SK-N-SH (cell line): ENCODE results near the gene LMBR1. TPM values are rescaled to one million over a fixed set of nuclear protein-coding genes. Genes with fewer than 3 reads are reported as not detected.

Experiments used
- CTCF ChIA-PET: fragments of 300-600, 350-600 bp; formaldehyde crosslinking; extraction: SDS; loops from one replicate; lab custom pipeline; 2021; lab: Yijun Ruan, JAX
- POLR2A ChIA-PET: fragments of 350-600 bp; sonication (Branson Sonifier 250); formaldehyde crosslinking; extraction: SDS; loops from one replicate; lab custom pipeline; 2020; ENCODE audit warnings: antibody characterized with exemption, inconsistent platforms; lab: Yijun Ruan, JAX
- DNase-seq: peaks from one replicate; pipeline ENCODE4 v3.0.0; 2012
- H2AFZ ChIP-seq: fragments of 200-600 bp; sonication (generic); 2 replicates; pipeline ENCODE4 v1.8.1; 2016; ENCODE audit warnings: antibody characterized with exemption, mild to moderate bottlenecking, low read depth
- H3F3A ChIP-seq: fragments of 200-600 bp; sonication (generic); replicated peaks from 2 replicates; pipeline ENCODE3; 2016; ENCODE audit warnings: antibody characterized with exemption, mild to moderate bottlenecking; ENCODE audit not compliant: insufficient read depth
- H3K27ac ChIP-seq, 2 experiments: fragments of 200-500 bp in 1 of 2; fragments of 200-600 bp in 1 of 2; sonication (Bioruptor generic) in 1 of 2; sonication (generic), shearing (Covaris generic) in 1 of 2; 2 replicates each; pipeline versions ENCODE4 v1.5.1 to v1.6.1; 2014 to 2016; ENCODE audit warnings: low read depth in 2 of 2, inconsistent platforms in 1 of 2, low read length in 1 of 2, mild to moderate bottlenecking in 1 of 2, mixed read lengths in 1 of 2
- H3K27me3 ChIP-seq: fragments of 200-600 bp; sonication (generic), shearing (Covaris generic); 2 replicates; pipeline ENCODE4 v1.6.1; 2016; ENCODE audit warnings: mixed run types; ENCODE audit not compliant: insufficient read depth
- H3K36me3 ChIP-seq, 2 experiments: fragments of 200-500 bp in 1 of 2; fragments of 200-600 bp in 1 of 2; sonication (Bioruptor generic) in 1 of 2; sonication (generic) in 1 of 2; replicated peaks in 1 of 2; 2 replicates each; pipeline versions ENCODE3 to v1.5.1; 2014 to 2016; ENCODE audit warnings: low read length in 1 of 2, mild to moderate bottlenecking in 1 of 2; ENCODE audit not compliant: insufficient read depth in 2 of 2, control insufficient read depth in 1 of 2
- H3K4me1 ChIP-seq, 2 experiments: fragments of 200-500 bp in 1 of 2; fragments of 200-600 bp in 1 of 2; sonication (Bioruptor generic) in 1 of 2; sonication (generic), shearing (Covaris generic) in 1 of 2; 2 replicates each; pipeline versions ENCODE4 v1.5.1 to v1.6.1; 2014 to 2016; ENCODE audit warnings: low read depth in 1 of 2, low read length in 1 of 2, mixed run types in 1 of 2; ENCODE audit not compliant: insufficient read depth in 2 of 2, control insufficient read depth in 1 of 2
- H3K4me2 ChIP-seq: fragments of 200-600 bp; sonication (generic), shearing (Covaris generic); 2 replicates; pipeline ENCODE4 v1.6.1; 2017; ENCODE audit warnings: mixed run types
- H3K4me3 ChIP-seq, 2 experiments: fragments of 200-500 bp in 1 of 2; fragments of 200-600 bp in 1 of 2; sonication (Bioruptor generic) in 1 of 2; sonication (generic), shearing (Covaris generic) in 1 of 2; 2 replicates each; pipeline versions ENCODE4 v1.5.1 to v1.8.1; 2014 to 2016; ENCODE audit warnings: low read depth in 2 of 2, inconsistent platforms in 1 of 2, low read length in 1 of 2, mild to moderate bottlenecking in 1 of 2, mixed read lengths in 1 of 2, moderate library complexity in 1 of 2
- H3K79me2 ChIP-seq: fragments of 200-600 bp; sonication (generic); 2 replicates; pipeline ENCODE4 v1.8.1; 2017; ENCODE audit warnings: mild to moderate bottlenecking; ENCODE audit not compliant: insufficient read depth
- H3K9ac ChIP-seq: fragments of 200-600 bp; sonication (generic); 2 replicates; pipeline ENCODE4 v1.6.1; 2017; ENCODE audit warnings: mixed run types
- H3K9me2 ChIP-seq: fragments of 200-600 bp; sonication (generic); 2 replicates; pipeline ENCODE4 v1.6.1; 2017; ENCODE audit warnings: mixed run types
- H3K9me3 ChIP-seq: fragments of 200-600 bp; sonication (generic); 2 replicates; pipeline ENCODE4 v1.6.1; 2017; ENCODE audit warnings: mixed run types, mild to moderate bottlenecking, moderate library complexity
- H4K20me1 ChIP-seq: fragments of 200-600 bp; sonication (generic); 2 replicates; pipeline ENCODE4 v1.6.1; 2017; ENCODE audit warnings: mild to moderate bottlenecking, mixed run types; ENCODE audit not compliant: insufficient read depth
- EP300 ChIP-seq, 2 experiments: IDR thresholded peaks; 2 replicates each; pipeline versions ENCODE4 v1.4.0 to v1.6.1; 2012; ENCODE audit warnings: borderline replicate concordance in 1 of 2, low read depth in 1 of 2, low read length in 1 of 2
- EZH2phosphoT487 ChIP-seq: fragments of 200-600 bp; sonication (generic); IDR thresholded peaks from 2 replicates; pipeline ENCODE4 v1.6.1; 2017; ENCODE audit warnings: low read depth, mixed run types, mild to moderate bottlenecking, antibody characterized with exemption, moderate library complexity, borderline replicate concordance
- FOXM1 ChIP-seq: IDR thresholded peaks from 2 replicates; pipeline ENCODE4 v1.4.0; 2012; ENCODE audit warnings: low read depth, mild to moderate bottlenecking
- JUND ChIP-seq: IDR thresholded peaks from 2 replicates; pipeline ENCODE4 v1.4.0; 2012
- MEF2A ChIP-seq: IDR thresholded peaks from 2 replicates; pipeline ENCODE4 v1.4.0; 2012; ENCODE audit warnings: low read depth, borderline replicate concordance
- NFIC ChIP-seq: IDR thresholded peaks from 2 replicates; pipeline ENCODE4 v1.4.0; 2012; ENCODE audit warnings: borderline replicate concordance
- NRF1 ChIP-seq: IDR thresholded peaks from 2 replicates; pipeline ENCODE4 v1.6.1; 2012; ENCODE audit warnings: low read depth, mild to moderate bottlenecking, low read length
- RXRA ChIP-seq: IDR thresholded peaks from 2 replicates; pipeline ENCODE4 v1.4.0; 2012; ENCODE audit warnings: low read depth, mild to moderate bottlenecking, borderline replicate concordance
- SIN3A ChIP-seq: IDR thresholded peaks from 2 replicates; pipeline ENCODE4 v1.6.1; 2012; ENCODE audit warnings: low read depth, mild to moderate bottlenecking, low read length, moderate library complexity, borderline replicate concordance
- TAF1 ChIP-seq: IDR thresholded peaks from 2 replicates; pipeline ENCODE4 v1.6.1; 2012; ENCODE audit warnings: low read depth, mild to moderate bottlenecking, low read length, moderate library complexity, borderline replicate concordance
- TCF12 ChIP-seq: IDR thresholded peaks from 2 replicates; pipeline ENCODE4 v1.4.0; 2012
- TEAD4 ChIP-seq: IDR thresholded peaks from 2 replicates; pipeline ENCODE4 v1.4.0; 2012; ENCODE audit warnings: mild to moderate bottlenecking, borderline replicate concordance; ENCODE audit not compliant: insufficient read depth
- WGBS: methylation state at CpG from one replicate; pipeline ENCODE4 v1.1.6; 2017; ENCODE audit warnings: low lambda C conversion rate; 5-methylcytosine and 5-hydroxymethylcytosine counted together
- polyA plus RNA-seq, 3 experiments: library from polyadenylated mRNA; depleted of rRNA; stranded (reverse); fragments of >200 nt; gene quantifications; 2 replicates each; pipeline ENCODE4 v1.2.3, GENCODE V29; 2012
- TF ChIP-seq, protein P1 (sequence below): fragments of 150-350 bp; IDR thresholded peaks from 2 replicates; pipeline ENCODE4 v1.6.1; 2016; ENCODE audit warnings: mild to moderate bottlenecking, low read depth, low read length
- TF ChIP-seq, protein P2 (sequence below): IDR thresholded peaks from 2 replicates; pipeline ENCODE4 v1.6.1; 2012; ENCODE audit warnings: mild to moderate bottlenecking, low read depth, low read length, moderate library complexity
- TF ChIP-seq, protein P3 (sequence below): IDR thresholded peaks from 2 replicates; pipeline ENCODE4; 2012
- TF ChIP-seq, protein P4 (sequence below): IDR thresholded peaks from 2 replicates; pipeline ENCODE4 v1.4.0; 2012; ENCODE audit warnings: low read depth
- TF ChIP-seq, protein P5 (sequence below): fragments of 150-350 bp; IDR thresholded peaks from 2 replicates; pipeline ENCODE4 v1.6.1; 2017; ENCODE audit warnings: antibody characterized with exemption, low read length, low read depth, borderline replicate concordance

LMBR1 gene
- polyA plus RNA-seq, 1 of the 3 experiments (the other 2 are of a cell fraction): 24.6 TPM

DNA sequence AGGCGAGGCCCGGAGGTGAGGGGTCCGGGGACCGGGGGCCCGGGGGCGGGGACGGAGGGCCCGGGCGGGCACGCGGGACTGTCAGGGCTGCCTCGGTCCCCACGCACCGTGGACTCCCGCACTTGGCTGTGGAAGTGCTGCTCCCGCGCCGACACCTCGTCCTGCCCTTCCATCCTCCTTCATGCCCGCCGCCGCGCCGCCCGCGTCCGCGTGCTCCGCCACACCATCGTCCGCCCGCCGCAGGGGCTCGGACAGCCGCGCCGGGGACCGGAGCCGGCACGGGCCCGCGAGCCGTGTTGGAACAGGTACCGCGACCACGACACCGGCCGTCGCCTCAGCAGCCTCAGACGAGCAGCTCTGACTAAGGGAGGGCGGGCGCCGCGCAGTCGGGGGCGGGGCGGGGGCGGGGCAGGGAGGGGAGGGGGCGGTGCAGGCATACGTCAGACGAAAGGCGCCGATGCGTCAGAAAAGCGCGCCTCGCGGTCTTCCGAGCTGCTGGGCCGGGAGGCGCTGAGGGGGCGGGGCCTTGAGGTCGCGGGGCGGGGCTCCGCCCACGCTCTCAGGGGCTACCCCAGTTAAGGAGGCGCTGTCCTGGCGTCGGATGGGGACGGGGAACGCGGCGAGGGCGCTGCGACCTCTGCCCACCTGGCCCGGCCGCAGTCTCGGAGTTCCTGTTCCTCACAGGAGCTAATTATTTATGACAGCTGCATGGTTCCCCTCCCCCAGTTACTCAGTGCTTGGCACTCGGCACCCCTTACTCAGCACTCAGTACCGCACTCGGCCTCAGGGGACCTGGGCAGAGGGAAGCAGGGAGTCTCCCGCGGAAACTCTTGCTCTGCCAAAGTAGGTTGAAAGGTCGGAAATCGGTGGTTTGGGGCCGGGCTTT lies at the start of gene LMBR1 (continued):
- no peak for TF ChIP-seq FOXM1
- no peak for TF ChIP-seq RXRA
- TF ChIP-seq, protein P1, sequence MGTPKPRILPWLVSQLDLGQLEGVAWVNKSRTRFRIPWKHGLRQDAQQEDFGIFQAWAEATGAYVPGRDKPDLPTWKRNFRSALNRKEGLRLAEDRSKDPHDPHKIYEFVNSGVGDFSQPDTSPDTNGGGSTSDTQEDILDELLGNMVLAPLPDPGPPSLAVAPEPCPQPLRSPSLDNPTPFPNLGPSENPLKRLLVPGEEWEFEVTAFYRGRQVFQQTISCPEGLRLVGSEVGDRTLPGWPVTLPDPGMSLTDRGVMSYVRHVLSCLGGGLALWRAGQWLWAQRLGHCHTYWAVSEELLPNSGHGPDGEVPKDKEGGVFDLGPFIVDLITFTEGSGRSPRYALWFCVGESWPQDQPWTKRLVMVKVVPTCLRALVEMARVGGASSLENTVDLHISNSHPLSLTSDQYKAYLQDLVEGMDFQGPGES: no peak
- peak; percentile 24; the same call in 1 of the 2 replicates for TF ChIP-seq TCF12
- TF ChIP-seq, protein P2, sequence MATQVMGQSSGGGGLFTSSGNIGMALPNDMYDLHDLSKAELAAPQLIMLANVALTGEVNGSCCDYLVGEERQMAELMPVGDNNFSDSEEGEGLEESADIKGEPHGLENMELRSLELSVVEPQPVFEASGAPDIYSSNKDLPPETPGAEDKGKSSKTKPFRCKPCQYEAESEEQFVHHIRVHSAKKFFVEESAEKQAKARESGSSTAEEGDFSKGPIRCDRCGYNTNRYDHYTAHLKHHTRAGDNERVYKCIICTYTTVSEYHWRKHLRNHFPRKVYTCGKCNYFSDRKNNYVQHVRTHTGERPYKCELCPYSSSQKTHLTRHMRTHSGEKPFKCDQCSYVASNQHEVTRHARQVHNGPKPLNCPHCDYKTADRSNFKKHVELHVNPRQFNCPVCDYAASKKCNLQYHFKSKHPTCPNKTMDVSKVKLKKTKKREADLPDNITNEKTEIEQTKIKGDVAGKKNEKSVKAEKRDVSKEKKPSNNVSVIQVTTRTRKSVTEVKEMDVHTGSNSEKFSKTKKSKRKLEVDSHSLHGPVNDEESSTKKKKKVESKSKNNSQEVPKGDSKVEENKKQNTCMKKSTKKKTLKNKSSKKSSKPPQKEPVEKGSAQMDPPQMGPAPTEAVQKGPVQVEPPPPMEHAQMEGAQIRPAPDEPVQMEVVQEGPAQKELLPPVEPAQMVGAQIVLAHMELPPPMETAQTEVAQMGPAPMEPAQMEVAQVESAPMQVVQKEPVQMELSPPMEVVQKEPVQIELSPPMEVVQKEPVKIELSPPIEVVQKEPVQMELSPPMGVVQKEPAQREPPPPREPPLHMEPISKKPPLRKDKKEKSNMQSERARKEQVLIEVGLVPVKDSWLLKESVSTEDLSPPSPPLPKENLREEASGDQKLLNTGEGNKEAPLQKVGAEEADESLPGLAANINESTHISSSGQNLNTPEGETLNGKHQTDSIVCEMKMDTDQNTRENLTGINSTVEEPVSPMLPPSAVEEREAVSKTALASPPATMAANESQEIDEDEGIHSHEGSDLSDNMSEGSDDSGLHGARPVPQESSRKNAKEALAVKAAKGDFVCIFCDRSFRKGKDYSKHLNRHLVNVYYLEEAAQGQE: no peak
- no peak for TF ChIP-seq NRF1
- no peak for TF ChIP-seq TEAD4
- peak; percentile 47; the same call in 1 of the 2 replicates for TF ChIP-seq NFIC
- peak; percentile 77; the same call in 1 of the 2 replicates for TF ChIP-seq SIN3A
- no peak for TF ChIP-seq EP300 (IDR thresholded peaks at IDR 0.05; ENCODE audit: borderline replicate concordance in 1 of 2, low read depth in 1 of 2, low read length in 1 of 2)

DNA sequence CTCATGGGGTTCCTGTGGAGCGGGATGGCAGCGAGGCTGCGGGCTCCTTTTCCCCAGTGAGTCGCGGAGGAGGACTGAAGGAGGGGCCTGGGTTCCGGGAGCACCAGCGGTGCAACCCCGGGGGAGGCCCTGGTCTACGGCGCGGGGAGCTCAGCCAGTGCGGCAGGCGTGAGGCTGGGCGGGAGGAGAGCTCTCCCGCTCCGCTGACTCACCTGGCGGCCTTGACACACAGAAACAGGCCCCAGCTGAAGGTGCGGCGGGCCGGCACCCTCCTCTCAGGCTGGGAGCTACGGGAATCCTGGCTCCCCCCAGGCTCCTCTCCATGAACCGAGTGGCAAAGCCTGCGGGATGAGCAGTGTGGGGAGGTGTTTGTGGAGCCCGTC lies 49.7 kb upstream of the LMBR1 start:
- Histone ChIP-seq H4K20me1 (no peaks in the 10 kb centered on the region), H3K27me3 (0 out of 2 replicates have a peak, but pooled peaks cover 7% of the 10 kb centered on the region), H3F3A (no peaks in the 10 kb centered on the region), H3K4me1 (no peaks in the 10 kb centered on the region), H3K36me3 (no peaks in the 10 kb centered on the region), H3K9me3 (no peaks in the 10 kb centered on the region)
- CTCF ChIA-PET: interaction anchor here (0.9 to 2.1 kb wide), 4 partner anchors 13 to 331 kb away, joined by 3 to 6 read pairs (median 4); no protein-coding TSS in a partner anchor
- WGBS: 83% methylated on average over 19 of the region's 24 CpGs
- TF ChIP-seq NFIC: no peak
- TF ChIP-seq, protein P3, sequence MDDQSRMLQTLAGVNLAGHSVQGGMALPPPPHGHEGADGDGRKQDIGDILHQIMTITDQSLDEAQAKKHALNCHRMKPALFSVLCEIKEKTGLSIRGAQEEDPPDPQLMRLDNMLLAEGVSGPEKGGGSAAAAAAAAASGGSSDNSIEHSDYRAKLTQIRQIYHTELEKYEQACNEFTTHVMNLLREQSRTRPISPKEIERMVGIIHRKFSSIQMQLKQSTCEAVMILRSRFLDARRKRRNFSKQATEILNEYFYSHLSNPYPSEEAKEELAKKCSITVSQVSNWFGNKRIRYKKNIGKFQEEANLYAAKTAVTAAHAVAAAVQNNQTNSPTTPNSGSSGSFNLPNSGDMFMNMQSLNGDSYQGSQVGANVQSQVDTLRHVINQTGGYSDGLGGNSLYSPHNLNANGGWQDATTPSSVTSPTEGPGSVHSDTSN: no peak
- TF ChIP-seq, protein P1: no peak
- TF ChIP-seq JUND: no peak
- TF ChIP-seq EZH2phosphoT487: no peak
- TF ChIP-seq, protein P4, sequence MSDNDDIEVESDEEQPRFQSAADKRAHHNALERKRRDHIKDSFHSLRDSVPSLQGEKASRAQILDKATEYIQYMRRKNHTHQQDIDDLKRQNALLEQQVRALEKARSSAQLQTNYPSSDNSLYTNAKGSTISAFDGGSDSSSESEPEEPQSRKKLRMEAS: no peak
- TF ChIP-seq TAF1: no peak
- TF ChIP-seq, protein P5, sequence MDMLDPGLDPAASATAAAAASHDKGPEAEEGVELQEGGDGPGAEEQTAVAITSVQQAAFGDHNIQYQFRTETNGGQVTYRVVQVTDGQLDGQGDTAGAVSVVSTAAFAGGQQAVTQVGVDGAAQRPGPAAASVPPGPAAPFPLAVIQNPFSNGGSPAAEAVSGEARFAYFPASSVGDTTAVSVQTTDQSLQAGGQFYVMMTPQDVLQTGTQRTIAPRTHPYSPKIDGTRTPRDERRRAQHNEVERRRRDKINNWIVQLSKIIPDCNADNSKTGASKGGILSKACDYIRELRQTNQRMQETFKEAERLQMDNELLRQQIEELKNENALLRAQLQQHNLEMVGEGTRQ: no peak
- no peak for TF ChIP-seq SIN3A
- no peak for TF ChIP-seq MEF2A
- no peak for TF ChIP-seq TEAD4
- TF ChIP-seq, all 33 proteins: peak for 0
- H3K9ac ChIP-seq: no peak overlapping the region
- no peak overlapping the region for H3K4me2 ChIP-seq
- H3K27ac ChIP-seq: no peak overlapping the region
- no peaks in the 10 kb centered on the region for H3K79me2 ChIP-seq
- POLR2A ChIA-PET: no interaction called here
- no peak overlapping the region for H3K4me3 ChIP-seq
- no peak overlapping the region for H2AFZ ChIP-seq
- DNase-seq: no peak
- H3K9me2 ChIP-seq: no peaks in the 10 kb centered on the region
